ENCODE measurements around the gene ZBTB20.

Gene ZBTB20

GRCh38 chr3:114504941-114505628 is 642.0 kb downstream of the ZBTB20 start:
- no peak for DNase-seq

DNA sequence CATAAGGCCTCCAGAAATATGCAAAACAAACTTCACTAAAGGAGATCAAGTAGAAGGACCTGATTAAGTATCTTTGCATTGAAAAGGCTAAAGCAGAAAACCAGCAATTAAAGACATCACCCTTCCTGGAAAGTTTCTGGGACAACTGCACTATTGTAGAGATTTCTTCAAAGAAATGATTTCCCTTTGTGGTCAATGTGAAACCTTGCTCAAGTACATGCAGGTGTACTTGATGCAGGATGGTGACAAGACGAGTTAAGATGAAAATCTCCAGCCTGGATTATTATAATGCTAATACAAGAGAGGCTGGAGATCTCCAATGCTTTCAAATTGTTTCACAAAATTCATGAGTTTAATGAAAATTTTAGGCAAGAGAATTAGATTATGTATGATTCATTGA is 644.9 kb downstream of the ZBTB20 start:
- no peak for DNase-seq

GRCh38 chr3:114499976-114500375 is 647.1 kb downstream of the ZBTB20 start:
- no peak for DNase-seq

DNA sequence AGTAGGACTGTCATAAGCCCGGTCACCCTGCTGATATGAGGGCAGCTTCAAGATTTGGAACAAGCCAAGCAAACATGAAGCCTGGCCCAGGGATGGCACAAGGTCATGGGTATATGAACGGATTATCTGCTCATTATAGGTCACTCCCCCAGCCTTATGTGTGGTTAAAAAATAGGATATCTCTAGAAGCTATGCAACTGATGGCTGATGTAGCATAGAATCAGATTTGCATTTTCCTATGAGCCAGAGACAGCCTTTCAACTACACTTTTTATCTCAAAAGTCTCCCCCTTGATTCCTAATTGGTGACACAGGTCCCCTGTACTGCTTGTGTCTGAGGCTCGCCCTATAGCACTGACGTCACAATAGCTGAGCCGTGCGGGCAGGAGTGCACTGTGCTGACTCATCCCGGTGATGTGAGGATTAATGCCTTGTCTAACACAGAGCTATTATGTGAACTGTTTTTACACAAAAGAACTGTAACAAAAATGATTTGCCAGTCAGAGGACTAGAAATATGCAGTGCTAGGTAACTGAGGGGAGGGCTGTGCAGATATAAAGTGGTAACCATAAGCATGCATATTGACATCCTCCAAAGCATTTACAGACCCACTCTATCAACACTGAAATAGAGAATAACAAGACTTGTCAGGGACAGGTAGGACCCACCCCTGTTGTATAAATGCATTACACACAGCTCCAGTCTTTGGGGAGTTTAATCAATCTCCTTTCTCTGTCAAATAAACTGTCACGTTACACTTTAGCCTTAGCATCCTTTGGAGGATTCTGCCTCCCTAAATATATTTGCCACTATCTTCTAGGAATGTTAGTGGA is 648.3 kb downstream of the ZBTB20 start:
- peak; percentile 87 to 89 for DNase-seq

GRCh38 chr3:114496874-114497273 is 650.2 kb downstream of the ZBTB20 start:
- DNase-seq = no peak

- DNase-seq = no peak
These were observed 650.6 kb downstream of the ZBTB20 start for GRCh38 chr3:114496466-114496865.

DNA sequence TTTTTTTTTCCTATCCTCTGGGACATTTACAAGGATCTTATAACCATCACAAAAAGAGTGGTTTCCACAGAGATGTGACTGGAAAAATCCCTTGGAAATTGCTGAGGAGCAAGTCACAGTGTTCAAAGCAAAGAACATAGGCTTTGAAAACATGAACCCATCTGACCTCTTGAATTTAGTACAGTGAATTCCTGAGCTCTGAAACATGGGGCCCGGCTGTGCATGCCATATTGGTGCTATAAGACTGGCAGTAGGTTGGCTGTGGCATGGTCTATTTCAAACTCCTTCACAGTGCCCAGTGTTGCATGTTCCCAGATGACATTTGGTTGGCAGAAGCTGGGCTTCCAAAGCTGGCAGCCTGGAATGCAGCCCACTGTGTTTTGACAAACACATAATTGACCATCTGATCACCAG is 651.1 kb downstream of the ZBTB20 start:
- DNase-seq = no peak

DNA sequence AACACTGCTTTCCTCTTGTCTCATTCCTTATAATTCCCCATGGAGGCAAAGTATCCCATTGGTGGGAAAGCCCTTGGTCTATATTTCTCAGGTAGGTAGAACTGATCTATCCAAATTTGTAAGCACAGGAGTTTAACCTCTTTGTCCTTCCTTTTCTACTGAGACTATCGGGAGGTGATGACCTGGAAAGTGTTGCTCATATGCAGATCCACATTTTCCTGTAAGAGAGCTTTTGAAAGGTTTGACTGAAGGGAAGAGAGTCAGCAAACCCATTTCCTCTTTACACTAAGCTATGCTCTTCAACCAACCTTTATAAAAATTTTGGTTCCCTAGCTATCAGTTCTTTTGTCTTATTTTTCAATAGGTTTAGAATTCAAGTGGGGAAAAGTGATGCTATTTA is 652.6 kb downstream of the ZBTB20 start:
- DNase-seq = no peak

- no peak for DNase-seq
These were observed 656.3 kb downstream of the ZBTB20 start for GRCh38 chr3:114490829-114491228.

DNA sequence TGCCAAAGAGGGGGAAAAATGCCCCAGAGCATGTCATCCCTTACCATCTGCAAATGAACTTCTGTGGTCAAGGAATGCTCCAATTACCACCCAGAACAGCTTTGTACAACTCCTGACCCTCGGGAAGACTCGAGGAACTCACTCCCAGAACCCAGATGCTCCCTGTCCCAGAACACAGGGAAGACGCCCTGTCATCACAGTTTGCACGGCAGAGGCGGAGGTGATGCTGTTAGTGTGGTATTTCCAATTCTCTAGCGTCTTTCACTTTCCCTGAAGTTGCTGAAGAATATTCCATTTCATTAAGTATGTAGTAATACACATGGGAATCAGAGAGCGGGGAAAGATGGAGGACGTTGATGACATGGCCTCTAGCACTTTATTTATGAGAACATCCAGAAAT is 659.6 kb downstream of the ZBTB20 start:
- no peak for DNase-seq

DNA sequence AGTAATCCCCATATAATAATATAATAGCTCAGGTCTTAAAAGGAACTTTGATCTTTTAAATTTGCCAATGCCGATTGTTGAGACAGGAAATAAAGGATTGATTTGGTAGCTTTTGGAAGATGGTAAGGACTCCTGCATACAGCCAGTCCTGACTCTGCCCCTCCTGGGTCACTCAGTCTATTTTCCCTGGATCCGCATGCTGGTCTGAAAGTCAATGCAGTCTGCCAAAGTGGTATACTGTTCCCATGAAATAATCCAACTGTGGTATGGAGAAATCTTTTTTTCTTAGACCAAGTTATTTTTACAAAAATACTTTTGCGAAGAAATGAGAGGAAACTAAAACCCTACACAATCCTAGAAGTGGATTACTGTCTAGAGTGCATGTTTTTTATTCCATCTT is 662.2 kb downstream of the ZBTB20 start:
- no peak for DNase-seq

- DNase-seq = no peak
These were observed 666.0 kb downstream of the ZBTB20 start for GRCh38 chr3:114481113-114481512.

- DNase-seq = no peak
These were observed 666.6 kb downstream of the ZBTB20 start for GRCh38 chr3:114480442-114480841.

GRCh38 chr3:114478801-114479200 is 668.3 kb downstream of the ZBTB20 start:
- DNase-seq = no peak

DNA sequence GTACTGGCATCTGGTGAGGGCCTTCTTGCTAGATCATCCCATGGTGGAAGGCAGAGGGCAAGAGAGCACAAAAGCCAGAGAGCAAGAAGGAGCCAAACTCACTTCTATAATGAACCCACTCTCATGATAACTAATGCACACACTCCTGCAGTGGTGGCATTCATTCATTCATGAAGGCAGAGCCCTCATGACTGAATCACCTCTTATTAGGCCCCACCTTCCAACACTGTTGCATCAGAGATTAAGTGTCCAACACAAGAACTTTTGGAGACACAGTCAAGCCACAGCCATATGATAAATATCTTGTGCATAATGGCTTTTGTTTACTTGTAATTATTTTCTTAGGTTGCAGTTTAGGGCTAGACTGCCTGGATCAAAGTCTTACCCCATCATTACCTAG is 670.6 kb downstream of the ZBTB20 start:
- DNase-seq = no peak

GRCh38 chr3:114471478-114471877 is 675.6 kb downstream of the ZBTB20 start:
- DNase-seq = no peak

GRCh38 chr3:114469070-114469469 is 678.0 kb downstream of the ZBTB20 start:
- DNase-seq = no peak

DNA sequence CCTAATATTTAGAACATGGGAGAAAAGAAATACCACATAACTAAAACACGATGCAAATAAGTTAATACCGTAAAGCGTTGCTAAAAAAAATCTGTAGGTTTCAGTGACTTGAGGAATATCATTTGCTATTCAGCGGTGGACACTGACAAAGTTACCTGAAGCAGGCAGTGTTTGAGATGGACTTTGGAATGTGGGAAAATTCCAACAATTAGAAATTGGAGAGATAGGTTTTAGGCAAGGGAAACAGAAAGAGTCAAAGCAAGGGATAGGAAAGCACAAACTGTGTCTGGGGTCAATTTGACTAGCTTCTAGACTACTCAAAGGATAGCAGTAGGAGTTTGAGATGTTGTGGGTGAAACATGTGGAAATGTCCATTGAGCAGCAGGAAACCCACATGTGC is 680.3 kb downstream of the ZBTB20 start:
- no peak for DNase-seq

GRCh38 chr3:114466251-114466650 is 680.8 kb downstream of the ZBTB20 start:
- no peak for DNase-seq

DNA sequence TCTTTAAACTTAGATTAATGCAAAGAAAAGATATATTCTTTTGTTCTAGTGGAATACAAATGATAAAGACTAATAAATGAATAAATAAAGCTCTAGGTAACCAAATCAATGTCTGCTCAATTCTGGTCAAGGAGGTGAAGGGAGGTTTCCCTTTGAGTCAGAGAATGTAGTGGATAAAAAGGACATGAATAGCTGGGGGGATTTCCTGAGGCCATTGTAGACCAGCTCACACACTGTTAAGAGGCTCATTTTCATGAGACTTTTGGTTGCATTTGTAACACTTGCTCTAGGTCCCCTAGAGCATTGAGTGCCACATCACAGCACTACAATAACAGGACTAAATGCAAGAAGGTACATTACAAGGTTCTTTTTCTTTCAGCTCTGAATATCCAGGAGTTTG is 682.5 kb downstream of the ZBTB20 start:
- DNase-seq = no peak

DNA sequence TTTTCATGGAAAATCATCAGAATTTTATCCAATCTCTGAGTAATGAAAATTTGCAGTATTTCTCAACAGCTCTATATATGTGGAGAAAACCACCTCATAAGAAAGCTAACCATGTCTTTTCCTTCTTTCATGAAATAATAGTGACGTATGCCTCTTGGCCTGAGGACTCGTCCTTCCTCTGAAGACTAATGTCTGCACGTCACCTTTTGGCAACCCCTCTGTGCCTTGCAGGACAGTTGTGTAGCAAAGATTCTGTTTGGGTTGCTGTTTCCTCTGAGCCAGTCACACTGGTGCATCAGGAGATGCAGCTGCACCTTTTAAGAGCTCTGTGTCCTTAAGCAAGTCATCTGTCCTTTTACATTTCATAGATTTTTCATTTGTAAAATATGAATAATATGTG is 684.3 kb downstream of the ZBTB20 start:
- DNase-seq = no peak

- DNase-seq = no peak
These were observed 686.6 kb downstream of the ZBTB20 start for GRCh38 chr3:114460459-114460858.

GRCh38 chr3:114456742-114457141 is 690.3 kb downstream of the ZBTB20 start:
- DNase-seq = no peak

DNA sequence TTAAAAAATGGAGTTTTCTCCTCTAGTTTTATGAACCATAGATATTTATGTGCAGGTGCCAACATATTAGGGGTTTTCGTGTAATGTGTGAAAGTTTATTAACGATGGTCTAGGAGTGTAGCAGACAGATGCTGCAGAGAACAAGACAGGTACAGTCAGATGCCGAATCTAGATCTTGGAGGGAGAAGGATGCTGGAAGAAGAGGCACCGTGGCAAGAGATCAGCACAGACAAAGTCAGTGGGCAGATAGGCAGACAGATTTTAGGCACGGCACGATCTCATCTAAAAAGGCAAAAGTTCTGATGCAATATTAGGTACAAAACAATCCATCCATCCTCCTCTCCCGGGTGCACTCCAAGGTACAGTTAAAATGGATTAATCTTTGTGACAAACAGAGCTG is 691.7 kb downstream of the ZBTB20 start:
- no peak for DNase-seq
